Hindlimb muscle (tissue), 1 donor: ENCODE results near the gene MAPKAPK3. TPM values are rescaled to one million over a fixed set of nuclear protein-coding genes. Genes with fewer than 3 reads are reported as not detected.
"Not testable (repeated sequence)": the region's sequence is repeated elsewhere in the genome, so short reads cannot be mapped to it uniquely, and the experiment has no call there.

Source experiments
- DNase-seq: peaks from one replicate; pipeline ENCODE4 v3.0.0-alpha.2; 2013
- polyA plus RNA-seq: library from polyadenylated mRNA; unstranded; fragments of 120-200 nt; gene quantifications from one replicate; pipeline ENCODE4 v1.2.1, GENCODE V29; 2013; ENCODE audit not compliant: insufficient read length

MAPKAPK3 gene
- polyA plus RNA-seq, 1 donor, result 30.8 TPM

DNA sequence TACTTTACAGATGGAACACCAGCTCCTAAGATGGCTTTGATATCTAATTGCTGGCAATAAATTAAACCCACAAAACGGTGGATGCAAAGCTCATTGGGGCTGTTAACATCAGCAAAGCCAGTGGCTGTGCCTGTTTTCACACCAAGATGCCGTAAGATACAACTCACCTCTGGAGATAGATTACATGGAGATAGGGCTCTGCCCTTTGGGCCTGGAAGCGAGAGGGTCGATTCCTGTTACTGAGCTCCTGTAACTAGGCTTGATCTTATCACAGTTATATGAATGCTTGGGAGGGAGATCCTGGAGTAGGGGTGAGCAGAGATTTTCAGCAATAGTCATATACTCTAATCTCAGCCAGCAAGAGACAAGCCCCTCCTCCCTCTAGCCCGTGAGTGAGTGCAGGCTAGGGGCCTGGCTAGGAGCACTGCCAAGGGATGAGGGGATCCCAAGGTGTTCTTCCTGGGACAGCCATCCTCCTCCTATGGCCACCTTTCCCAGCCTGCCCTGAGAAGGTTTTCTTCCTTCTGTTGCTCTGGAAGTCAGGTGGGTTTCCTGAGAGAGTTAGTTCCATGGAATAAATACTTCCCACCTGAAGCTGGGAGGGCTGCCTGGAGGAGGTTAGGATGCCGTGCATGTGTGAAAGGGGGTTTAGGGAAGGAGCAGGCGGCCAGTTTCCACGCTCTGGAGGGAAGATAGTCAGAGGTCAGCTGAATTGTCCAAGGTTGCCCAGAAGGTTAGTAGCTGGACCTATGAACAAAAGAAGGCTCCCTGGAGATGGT is 39.7 kb downstream of the MAPKAPK3 start:
- DNase-seq, result no peak

- DNase-seq, result no peak
Measured at GRCh38 chr3:50657407-50657806, 40.5 kb downstream of the MAPKAPK3 start.

GRCh38 chr3:50657816-50658215 is 40.9 kb downstream of the MAPKAPK3 start:
- no peak for DNase-seq

GRCh38 chr3:50658416-50658815 is 41.5 kb downstream of the MAPKAPK3 start:
- DNase-seq, result no peak

GRCh38 chr3:50658831-50659230 is 41.9 kb downstream of the MAPKAPK3 start:
- no peak for DNase-seq

DNA sequence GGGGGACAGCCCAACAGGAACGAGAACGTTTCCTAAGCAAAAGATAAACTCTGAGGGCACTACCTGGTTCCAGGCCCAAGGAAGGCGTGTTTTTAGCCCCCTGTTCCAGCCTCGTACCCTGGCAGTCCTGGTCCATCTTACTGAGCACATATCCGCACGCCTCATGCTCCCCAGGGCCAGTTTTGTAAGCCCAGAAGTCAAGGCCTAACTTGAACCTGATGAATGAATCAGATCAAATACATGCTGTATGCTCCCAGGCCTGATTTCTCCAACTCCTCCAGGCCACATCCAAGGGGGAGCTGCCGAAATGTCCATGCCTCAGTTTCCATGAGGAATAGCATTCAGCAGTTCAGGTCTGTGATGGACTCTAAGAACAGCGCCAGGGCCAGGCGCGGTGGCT is 43.4 kb downstream of the MAPKAPK3 start:
- DNase-seq, result no peak

- no peak for DNase-seq
Measured at GRCh38 chr3:50661321-50661837, 44.4 kb downstream of the MAPKAPK3 start.

DNA sequence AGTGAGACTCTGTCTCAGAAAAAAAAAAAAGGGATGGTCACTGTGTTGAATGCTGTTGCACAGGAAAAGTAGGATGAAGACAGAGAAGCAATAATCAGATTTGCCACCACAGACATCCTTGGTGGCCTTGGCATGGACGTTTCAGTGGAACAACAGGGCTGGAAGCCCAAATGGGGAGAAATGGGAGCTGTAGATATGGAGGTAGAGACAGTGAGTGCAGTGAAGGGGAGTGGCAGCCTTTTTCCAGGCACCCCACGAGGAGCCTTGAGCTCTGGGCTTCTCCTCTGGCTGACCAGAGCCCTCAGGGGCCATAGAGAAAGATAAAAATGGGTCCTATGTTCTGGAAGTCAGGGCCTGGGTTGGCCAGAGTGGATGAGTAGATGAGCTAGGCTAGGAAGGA is 45.5 kb downstream of the MAPKAPK3 start:
- no peak for DNase-seq

GRCh38 chr3:50665081-50665840 is 48.3 kb downstream of the MAPKAPK3 start:
- no peak for DNase-seq

GRCh38 chr3:50665841-50666115 is 48.8 kb downstream of the MAPKAPK3 start:
- DNase-seq, result not testable (repeated sequence)

GRCh38 chr3:50666837-50667236 is 49.9 kb downstream of the MAPKAPK3 start:
- no peak for DNase-seq

DNA sequence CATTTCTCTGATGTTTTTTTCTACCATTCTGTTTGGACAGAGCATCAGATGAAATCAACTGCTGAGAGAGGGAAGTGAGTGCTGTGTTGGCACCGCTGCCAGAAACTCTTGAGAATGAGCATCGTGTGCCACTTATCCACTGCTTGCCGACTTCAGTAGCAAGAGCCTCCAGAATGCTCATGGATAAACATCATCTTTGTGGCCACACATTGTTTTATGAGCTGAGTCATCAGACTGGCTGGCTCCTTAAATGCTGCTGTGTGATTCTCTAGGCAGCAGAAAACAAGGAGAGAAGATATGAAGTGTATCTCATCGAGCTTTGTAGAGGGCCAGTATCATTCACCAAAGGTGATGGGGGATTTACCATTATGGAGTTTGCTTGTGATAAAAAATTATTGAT is 54.4 kb downstream of the MAPKAPK3 start:
- no peak for DNase-seq

GRCh38 chr3:50672656-50673055 is 55.7 kb downstream of the MAPKAPK3 start:
- DNase-seq, result no peak

DNA sequence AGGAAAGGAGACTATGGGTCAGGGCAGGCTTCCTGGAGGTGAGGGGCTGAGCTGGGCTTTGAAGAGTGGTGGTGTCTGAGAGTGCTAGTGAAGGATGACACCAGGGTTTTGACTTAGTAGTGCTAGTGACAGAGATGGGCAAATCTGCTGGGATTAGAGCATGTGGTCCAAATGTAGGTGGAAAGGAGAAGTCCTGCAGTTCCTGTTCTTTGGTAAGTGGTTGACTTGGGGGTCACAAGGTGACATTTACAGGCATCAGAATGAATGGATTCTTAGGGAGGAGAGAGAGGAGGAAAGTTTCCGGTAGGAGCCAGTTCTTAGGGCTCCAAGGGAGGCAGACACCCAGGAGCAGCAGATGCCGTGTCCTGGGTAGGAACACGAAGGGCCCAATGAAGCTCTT is 57.0 kb downstream of the MAPKAPK3 start:
- DNase-seq, result no peak

DNA sequence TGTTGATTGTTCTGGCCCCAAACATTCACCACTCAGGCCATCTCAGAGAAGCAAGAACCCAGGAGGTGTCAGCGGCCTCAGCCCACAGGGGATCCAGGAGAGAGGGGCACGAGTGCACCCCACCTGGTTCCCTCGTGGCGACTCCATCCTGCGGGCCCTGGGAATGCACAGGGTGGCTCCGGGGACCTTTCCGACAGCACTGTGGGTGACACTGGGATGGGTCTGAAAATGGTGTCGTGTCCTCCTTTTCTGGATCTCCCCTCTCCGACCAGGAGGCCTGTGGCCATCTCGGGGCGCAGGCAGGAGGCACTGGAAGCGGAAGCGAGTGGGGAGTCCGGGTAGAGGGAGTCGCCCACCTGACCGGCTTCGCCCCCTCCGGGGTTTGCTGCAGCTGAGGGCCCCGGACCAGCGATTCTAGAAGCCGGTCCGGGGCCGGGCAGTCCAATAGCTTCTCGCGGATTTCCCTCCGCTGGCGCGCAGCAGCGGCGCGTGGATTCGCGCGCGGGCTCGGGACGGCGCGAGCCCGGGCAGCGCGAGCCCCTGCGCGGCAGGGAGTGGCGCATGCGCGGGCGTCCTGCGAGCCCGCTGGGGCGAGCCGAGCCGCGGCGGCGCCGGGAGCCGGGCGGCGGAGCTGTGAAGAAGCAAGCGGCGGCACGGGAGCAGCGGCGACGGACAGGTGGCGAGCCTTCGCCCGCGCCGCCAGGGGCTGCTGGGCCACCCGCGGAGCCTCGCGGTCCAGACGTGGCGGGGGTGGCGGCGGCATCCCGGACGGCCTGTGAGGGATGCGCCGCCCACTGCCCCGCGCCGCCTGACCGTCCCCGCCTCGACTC is 57.6 kb downstream of the MAPKAPK3 start, which contains the start of gene DOCK3:
Gene DOCK3, plus strand, starts transcription at position 579 of the 830 bp plus-strand sequence. CDS start 337 bp downstream, outside the sequence.
- peak; percentile 78 for DNase-seq

- DNase-seq, result no peak
Measured at GRCh38 chr3:50675179-50676030, 58.5 kb downstream of the MAPKAPK3 start.

DNA sequence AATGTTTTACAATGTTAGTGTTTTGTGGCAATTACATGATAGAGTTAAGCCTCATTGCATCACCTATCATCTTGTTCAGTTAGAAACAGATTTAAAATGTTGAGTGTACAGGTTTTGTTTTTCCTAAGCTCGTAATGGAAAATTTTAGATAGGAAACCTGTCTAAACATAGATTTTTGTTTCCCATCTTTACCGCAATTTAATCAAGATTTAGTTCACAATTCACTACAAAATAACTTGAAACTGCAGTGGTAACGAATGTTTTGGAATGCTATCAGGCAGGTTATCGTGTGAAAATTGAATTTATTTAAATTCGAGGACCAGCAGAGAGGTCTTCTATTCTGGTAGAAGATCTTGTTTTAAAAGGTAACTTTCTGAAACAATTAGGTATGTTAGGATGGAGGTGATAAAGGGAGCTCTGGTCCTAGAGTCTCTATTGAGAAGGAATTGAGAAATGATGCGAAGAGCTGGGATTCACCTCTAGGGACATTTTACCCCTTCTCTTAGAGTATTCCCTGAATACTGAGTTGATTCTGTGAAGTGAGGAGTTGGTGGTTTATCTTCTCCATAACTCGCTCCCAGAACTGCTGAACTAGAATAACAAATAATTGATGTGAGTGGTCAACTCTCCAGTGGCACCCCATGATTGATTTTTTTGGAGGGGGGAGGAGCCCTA is 59.2 kb downstream of the MAPKAPK3 start:
- no peak for DNase-seq

DNA sequence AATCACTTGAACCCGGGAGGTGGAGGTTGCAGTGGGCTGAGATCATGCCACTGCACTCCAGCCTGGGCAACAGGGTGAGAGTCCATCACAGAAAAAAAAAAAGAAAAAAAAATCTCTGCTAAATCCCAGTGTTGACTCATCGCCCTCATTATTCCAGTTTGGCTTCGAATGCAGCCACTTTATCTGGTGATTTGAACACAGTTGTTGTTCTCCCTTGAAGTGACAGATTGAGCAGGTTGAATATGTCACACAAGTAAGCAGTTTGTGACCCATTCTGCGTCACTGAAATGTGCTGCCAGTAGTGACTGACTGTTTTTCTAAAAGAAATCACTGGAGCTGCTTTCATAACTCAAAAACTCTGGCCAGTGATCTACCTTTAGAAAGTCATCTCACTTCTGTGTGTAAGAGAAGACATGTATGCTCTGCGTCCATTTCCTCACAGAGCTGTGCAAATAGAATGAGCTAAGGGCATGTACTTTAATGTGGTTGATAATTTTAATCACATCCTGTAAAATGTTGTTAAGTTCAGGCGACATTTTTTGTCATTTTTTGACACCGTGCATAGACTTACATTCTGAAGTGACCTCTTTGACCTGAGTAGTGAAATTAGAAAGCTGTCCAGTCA is 70.3 kb downstream of the MAPKAPK3 start:
- no peak for DNase-seq

- no peak for DNase-seq
Measured at GRCh38 chr3:50687916-50688315, 71.0 kb downstream of the MAPKAPK3 start.

- not testable (repeated sequence) for DNase-seq
Measured at GRCh38 chr3:50688602-50689001, 71.7 kb downstream of the MAPKAPK3 start.

DNA sequence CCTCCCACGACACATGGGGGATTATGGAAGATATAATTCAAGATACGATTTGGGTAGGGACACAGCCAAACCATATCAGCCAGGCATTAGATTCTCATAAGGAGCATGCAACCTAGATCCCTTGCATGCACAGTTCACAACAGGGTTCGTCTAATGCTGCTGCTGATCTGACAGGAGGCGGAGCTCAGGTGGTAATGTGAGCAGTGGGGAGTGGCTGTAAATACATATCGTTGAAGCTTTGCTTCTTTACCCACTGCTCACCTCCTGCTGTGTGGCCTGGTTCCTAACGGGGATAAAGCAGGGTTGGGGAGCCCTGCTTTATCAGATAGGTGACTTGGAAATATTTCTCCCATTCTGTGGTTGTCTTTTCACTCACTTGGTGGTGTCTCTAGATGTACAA is 72.6 kb downstream of the MAPKAPK3 start:
- DNase-seq, result no peak
